ENCODE data around the gene COPS9.
A peak's percentile ranks its signal among the peaks of the same experiment; 100 is the strongest.

The COPS9 gene

DNA sequence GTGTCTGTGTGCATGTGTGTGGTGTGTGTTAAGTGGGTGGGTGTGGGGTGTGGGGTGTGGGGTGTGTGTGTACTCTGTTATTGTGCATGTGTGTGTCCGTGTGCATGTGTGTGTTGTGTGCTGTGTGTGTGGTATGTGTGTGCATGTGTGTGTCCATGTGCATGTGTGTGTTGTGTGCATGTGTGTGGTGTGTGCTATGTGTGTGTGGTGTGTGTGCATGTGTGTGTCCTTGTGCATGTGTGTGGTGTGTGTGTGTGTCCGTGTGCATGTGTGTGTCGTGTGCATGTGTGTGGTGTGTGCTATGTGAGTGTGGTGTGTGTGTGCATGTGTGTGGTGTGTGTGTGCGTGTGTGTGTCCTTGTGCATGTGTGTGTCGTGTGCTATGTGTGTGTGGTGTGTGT is 11.3 kb upstream of the COPS9 start:
- DNase-seq: no peak

DNA sequence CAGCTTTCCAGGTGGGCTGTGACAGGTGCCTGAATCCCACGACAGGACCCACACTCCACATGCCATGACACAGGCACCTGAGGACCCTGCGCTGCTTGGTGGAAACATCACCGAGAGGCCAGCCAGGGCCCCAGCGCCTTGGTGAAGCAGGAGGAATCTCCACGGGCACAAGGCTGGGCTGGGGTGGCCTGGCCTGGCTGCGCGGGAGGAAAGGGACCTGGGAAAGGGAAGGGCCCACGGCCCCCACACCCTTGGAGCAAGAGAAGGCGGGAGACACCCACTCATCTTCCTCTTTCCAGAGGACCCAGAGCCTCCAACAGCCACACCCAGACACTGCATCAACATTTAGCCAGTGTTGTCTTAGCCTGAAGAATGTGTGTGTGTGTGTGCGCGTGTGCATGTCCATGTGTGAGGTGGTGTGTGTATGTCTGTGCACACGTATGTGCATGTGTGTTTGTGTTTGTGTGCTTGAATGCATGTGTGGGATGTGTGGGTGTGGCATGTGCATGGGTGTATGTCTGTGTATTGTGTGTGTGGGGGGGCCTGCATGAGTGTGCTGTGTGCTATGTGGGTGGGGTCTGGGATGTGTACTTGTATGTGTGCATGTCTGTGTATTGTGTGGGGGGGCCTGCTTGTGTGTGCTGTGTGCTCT is 10.6 kb upstream of the COPS9 start:
- DNase-seq: no peak

DNA sequence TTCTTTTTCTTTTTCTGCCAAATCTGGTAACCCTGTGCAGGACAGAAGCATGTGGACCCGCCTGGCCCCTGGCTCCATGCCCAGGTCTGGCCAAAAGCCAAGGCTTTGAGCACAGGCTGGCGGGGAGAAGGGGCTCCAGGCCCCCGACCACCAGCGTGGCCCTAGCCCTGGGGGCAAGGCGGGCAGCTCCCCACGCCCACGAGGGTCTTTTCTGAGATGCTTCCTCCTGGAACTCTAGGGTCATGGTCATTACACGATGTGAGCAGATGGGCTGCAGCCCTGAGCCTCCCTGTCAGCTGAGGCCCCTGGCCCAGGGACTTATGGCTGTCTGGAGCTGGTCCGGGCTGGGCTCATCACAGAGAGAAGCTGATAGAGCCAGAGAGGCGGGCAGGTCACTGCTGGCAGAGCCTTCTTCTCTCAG is 10.0 kb upstream of the COPS9 start:
- no peak for DNase-seq

DNA sequence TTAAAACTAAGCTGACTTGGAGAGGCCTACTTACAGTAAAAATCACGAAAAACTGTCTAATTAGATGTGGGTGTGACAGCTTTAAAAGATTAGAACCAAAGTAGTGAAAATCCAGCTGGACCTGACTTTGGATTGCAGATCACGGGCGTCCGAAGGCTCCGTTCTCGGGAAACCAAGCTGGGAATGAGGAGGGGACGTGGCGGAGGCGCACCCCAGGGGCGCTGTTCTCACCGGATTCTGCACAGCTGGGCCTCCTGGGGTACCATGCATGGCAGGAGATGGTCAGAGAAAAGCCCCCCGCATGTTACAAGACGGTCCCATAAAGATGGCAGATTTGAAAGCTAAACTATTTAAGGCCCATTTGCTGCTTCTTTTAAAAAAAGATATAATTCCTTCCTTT is 9.4 kb upstream of the COPS9 start:
- no peak for DNase-seq

DNA sequence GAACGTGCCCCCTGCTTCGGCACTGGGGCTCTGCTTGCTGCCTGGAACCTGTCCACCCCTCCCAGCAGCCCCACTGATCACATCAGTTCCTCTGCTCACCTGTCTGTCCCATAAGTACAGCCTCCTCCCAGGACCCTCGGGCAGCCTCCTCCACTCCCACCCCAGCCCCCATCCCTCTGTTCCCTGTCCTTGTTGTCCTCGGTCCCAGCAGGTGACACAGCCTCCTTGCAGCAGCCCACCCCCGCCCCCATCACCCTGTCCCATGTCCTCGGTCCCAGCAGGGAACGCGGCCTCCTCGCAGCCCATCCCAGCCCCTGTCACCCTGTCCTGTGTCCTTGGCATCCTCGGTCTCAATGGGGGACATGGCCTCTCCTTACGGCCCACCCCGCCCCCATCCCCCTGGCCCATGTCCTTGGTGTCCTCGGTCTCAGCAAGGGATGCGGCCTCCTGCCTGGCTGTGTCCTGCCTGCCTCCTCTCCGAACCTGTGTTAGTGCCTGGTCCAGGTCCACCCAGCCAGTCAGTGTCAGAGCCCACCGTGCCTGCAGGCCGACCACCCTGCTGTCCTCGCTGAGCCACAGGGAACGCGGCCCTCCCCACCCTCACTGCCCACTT is 8.7 kb upstream of the COPS9 start:
- DNase-seq: no peak

DNA sequence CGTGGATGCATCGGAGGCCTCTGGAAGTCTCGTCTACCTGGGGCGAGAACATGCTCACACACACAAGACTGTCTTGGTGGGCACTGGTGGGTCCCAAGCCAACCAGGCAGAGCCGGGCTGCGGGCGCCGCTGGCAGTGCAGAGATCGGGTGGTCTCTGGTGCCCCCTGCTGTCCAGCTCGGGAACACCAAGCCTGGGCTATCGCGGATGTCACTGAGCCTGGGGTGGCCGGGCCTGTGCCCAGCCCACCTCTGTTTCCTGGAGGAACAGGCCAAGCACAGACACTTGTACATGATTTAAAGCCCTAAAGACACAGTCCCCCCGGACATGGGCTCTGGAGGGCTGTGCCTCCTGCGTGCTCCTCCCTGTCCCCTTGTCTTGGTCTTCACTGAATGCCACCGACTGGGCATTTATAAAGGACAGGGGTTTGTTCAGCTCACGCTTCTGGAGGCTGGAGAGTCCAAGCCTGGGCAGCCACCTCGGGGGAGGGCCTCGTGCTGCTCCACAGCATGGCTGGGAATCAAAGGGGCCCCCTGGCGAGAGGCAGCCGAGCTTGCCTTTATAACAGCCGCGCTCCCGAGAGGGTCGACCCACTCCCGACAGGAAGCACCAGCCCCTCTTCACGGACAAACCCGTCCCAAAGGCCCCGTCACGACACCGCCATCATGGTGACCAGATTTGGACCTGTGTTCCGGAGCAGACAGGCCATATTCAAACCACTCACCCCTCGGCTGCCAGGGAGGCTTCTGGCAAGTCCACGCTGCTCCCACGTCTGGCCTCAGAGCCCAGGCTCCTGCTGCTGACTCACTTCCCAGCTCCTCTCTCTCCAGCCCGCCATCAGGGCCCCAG is 7.9 kb upstream of the COPS9 start:
- peak; percentile 90 for DNase-seq

DNA sequence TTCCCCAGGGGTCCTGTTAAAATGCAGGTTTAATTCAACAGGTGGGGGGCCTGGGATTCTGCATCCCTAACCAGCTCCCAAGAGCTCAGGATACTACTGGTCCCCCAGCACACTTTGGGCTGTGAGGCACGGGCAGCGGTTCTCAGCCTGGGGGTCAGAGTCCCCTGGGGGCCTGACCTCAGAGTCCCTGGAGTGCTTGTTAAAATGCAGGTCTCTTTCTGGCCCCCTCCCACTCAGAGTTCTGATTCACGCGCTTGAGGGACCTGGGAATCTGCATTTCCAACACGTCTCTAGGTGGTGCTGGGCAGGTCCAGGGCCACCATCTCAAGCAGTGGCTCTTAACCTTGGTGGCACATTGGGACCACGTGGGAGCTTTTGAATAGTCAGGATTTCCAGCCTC is 7.2 kb upstream of the COPS9 start:
- DNase-seq: no peak

DNA sequence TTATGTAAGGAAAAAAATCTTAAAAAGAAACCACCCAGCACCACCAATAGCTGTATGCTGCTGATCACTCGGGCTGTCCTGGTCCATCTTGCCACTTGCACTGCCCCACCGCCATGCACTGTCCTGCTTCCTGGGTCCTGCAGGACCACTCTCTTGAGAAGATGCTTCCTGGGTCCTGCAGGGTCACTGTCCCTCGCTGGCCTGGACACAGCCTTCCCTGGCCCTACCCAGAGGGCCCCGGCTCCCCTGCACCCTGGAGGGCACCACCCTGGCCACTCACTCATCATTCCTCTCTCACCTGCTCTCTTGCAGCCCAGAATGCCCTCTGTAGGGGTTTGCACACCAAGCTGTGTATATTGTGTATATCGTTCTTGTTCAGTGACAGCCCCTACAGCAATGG is 6.8 kb upstream of the COPS9 start:
- DNase-seq: no peak

DNA sequence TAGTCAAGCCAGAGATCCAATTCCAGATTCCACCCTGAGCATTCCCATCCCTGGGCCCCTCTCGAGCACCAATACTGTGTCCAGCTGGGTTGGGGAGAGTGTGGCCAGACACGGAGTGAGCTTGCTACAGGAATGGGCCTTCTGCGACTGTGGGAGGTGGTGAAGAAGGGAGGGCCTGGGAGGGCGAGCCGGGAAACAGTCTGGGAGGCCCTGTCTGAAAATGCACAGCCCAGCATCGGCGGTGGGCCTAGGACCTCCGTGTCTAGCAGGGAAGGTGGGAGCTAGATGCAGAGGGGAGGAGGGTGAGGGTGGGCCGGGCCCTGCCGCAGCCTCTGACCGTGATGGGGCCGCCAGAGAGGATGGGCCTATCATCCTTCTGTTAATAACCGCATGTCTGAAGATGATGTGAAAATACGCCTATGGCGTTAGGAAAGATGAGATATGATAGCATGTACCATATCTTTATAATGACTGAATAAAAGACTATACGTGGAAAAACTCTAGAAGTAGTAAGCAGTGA is 6.2 kb upstream of the COPS9 start:
- DNase-seq: no peak

DNA sequence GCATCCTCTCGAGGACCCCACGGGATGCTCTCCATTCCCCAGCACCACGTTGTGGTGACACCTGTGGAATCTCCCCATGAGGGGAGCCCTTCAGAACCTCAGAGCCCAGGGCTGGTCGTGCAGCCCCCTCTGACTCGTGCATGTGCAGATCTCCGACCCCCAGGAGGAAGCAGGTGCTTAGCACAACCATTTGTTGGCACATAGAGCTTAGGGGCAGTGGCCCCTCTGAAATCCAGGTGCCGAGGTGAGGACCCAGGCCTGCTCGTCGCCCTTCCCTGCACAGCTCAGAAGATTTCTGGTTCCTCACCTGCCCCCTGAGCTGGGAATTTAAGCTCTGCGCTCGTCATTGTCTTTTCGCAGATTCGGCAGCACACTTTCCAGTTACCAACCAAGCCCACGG is 5.6 kb upstream of the COPS9 start:
- DNase-seq: no peak

DNA sequence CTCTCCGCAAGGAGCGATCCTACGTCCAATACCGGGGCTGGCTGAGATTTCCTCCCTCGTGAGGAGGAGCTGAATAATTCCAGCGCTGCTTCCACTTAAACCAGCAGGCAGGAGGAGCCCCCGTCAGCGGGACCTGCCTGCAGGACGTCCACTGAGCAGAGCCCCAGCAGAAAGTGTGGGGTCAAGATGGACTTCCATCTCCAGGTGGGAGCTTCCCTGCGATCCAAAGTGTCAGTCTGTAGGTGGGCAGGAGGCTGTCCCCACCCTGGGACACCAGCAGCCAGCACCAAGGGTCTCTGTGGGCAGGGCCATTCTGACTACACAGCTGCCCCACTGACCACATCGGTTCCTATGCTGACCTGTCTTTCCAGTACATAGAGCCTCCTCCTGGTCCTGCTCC is 4.8 kb upstream of the COPS9 start:
- DNase-seq: no peak

DNA sequence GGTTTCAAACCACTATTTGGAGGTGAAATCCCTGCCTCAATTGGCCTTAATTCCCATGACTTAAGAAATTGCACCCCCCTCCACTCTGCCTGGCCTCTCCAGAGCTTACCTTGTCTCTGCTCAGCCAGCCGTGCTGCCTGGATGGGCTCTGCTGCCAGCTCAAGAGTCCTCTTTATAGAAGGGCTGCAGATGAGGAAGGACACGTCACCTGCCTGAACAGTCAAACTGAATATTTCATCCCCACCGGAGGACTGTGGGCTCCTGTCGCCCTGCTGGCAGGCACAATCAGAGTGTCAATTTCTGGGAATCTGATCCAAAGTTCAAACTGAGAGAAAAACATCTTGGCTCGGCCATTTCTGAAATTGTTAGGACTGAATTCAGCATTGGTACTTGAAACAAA is 4.4 kb upstream of the COPS9 start, which contains the start of gene OTOS:
Gene OTOS, minus strand, starts transcription at position 148 of the 400 bp plus-strand sequence. CDS start 332 bp downstream, outside the sequence.
- no peak for DNase-seq

DNA sequence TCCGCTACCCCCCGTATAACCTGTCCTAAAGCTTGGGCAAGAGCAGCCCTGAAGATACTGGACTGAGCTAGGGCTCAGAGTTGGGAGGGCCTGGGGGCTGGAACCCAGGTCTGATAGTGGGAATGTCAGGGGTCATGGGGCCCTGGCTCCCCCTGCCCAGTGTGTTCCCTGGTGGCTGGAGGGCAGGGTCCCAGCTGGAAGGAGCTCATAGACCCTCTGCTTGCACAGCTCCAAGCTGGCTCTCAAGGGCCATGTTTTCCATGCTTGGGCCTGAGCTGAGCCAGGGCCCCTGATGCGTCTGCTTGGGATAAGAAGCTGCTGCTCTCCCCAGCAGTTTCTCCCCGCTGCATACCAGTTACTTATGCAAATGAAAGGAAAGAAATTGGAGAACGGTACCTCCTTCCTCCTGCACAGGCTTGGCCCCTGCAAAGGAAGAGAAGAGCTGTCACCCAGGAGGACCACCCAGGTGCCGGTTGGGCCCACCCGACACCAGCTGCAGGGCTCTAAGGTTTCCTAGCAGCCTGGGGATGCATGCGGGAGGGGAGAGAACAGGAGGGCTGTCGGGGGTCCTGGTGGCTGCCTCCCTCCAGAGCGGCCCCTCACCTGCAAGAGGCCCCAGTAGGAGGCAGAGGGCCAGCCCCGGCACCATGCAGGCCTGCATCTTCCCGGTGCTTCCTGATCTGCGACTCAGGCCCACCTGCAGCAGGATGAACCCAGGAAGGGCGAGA is 3.7 kb upstream of the COPS9 start:
- DNase-seq: peak; percentile 53

DNA sequence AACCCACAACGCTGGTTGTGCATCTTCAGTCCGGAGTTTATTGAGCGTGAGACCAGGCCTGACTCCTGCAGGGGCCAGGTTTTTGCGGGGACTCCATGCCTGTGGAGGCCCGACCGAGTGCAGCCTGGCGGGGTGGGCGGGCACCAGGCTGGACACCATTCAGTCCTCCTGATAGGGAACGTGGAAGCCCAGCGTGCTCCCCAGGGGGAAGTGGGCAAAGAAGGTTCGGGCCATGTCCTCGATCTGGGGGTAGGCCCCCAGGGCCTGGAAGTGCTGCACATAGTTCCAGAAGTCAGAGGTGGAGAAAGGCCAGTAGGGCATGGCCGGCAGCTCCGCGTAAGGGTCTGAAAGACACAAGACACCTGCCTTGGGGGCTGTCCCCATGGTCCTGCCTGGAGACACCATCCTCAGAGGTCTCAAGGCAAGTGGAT is 2.9 kb upstream of the COPS9 start:
- no peak for DNase-seq

DNA sequence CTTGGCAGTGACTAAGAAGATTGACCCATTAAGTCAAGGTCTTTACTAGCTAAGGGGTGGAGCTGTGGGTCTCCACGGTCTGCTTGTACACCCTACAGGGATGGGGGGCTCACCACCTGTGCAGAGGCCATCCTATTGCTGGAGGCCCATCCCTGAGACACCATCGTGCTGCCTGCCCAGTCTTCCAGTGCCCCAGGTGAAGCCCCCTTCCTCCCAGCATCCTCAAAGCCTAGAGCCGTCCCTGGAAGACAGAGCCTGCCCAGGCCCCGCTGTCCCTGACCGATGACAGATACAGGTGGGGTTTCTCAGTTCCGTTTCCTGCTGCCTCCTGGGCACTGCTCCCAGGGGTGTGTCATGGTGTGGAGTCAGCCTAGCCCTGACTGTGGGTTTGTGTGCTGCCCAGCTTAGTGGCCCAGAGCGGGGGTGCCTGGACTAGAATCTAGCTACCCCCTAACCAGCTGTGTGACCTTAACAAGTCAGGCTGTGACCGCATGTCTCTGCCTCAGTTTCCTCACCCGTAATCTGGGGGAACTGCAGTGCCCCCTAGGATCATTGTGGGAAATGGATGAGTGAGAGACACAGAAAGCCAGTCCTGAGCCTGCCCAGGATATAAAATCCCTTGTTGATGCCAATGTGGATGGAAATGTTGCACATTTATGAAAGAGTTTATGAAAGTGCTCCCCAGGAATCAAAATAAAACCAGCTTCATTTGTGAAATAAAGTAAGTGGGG is 2.3 kb upstream of the COPS9 start:
- DNase-seq: no peak

DNA sequence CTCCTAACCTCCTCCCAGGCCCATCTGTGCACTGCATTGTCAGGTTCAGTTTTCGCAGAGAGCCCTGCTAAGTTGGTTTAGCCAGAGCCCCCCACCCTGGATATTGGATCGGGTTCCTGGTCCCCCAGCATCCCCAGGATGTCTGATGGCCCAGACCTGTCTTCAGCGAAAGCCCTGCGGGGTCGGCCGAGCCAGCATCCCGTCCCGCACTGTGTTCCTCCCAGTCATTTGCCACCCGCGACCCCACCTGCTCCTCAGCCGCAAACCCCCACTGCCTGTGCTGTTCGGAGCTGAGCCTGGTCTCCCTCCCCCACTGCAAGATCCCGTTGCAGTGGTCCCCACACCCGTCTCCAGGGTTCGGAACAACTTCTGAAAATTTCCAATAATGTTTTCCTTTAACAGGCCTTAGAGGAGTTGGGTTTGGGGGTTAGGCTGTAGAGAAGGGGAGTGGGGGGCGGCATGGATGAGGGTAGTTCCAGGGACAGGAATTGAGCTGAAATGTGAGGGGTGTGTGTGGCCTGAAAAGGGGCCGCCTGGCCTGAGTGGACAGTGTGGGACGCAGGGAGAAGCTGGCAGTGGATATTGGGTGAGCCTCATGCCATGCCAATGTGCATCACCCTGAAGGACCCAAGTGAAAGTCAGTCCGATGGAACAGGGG is 1.6 kb upstream of the COPS9 start:
- no peak for DNase-seq

DNA sequence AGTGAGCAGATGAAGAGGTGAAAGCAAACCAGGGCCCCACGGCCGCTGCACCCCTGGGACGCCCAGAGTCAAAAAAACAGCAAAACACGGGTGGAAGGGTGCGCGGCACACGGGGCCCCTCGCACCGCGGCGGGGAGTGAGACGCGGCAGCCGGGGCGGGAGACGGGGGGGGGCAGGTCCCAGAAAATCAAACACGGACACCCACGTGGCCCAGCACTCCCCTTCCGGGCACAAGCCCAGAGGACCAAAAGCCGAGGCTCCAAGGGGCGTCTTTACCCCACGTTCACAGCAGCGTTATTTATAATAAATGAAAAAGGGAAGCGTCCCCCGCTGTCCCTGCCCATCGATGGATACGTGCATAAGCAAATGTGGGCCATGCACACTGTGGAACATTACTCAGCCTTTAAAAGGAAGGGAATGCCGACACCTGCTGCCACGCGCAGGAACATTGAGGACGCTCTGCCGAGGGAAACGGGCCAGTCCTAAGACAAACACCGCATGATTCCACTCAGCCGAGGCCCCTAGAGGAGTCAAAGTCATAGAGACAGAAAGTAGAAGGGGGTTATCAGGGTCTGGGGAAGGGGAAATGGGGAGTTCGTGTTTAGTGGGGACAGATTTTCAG is 677 bp upstream of the COPS9 start:
- DNase-seq: no peak

DNA sequence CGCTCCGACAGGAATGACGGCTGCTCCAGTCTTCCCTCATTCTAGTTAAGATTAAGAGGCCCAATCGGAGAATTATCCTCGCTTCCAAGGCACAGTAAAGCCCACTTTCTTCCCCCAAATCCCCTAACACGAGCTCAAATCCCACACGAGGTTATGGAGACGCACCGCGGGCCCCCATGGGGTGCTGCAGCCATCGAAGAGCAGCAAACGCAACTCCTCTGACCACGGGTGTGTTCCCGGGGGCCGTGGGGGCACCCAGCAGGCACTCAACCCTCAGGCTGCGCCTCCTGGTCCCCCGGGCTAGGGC is 446 bp downstream of the COPS9 start:
- no peak for DNase-seq

DNA sequence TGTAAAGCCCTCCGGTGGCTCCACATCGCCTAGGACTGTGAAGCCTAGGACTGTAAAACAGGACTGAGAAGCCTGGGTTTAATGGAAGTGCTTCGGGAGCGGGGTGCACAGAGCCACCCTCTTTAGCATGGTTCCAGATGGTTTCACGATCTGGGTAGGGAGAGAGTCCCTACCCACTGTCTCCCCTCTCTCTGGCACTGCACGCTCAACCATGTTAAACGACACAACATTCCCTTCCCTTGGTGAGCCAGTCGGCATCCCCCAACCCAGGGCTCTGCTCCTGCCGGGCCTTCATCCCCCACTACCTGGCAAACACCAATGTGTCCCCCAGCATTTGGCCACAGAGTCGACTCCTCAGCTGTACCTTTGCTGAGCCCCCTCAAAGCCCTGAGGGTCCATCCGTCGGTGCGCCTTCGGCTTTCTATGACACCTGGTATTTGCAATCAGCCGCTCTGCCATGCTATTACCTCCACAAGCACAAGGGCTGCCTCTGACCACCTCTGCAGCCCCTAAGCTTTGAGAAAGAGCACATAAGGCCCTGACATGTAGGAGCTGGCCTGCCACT is 1.1 kb downstream of the COPS9 start:
- no peak for DNase-seq

DNA sequence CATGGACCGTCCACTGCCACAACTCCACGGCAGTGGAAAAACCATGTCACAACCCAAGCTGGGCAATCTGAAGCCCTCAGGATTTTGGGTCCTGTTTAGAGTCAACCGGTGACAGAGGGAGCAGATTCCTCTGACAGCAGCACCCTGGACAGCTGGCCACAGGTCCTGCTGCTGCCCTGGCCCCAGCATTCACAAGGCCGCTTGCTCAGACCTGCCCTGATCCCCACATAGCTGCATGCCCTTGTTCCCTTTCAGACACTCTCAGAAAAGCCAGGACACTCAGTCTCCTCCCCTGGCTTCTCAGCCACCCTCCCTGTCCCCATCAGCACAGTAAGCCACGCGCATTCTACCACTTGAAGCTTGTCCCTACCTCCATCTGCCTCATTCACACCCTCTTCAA is 1.6 kb downstream of the COPS9 start:
- no peak for DNase-seq

DNA sequence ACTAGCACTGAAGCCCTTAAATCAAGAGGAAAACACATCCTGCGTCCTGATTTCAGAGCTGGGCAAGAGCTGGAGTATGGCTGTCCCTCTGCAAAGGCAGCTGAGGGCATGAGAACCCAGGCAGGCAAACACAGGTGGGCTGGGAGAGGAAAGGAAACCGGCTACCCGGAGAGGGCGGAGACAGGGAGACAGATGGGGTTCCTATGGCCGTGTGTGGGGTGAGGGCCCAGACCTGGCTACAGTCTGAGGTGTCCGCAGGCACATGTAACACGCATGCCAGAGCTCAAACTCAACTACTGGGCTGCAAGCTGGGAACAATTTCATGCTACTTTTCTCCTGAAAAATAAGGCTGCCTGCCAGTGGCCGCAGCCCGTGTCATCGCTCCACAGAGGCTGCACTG is 2.7 kb downstream of the COPS9 start:
- no peak for DNase-seq
